GM12874 (cell line): ENCODE measurements around the gene ETS1.

ENCODE experiments used
- TF ChIP-seq, protein P1 (sequence below): IDR thresholded peaks from 2 replicates; pipeline ENCODE4 v1.5.1; 2011; ENCODE audit warnings: low read depth, mild to moderate bottlenecking, control low read depth, low read length, moderate library complexity; ENCODE audit not compliant: insufficient read depth

ETS1 gene

DNA sequence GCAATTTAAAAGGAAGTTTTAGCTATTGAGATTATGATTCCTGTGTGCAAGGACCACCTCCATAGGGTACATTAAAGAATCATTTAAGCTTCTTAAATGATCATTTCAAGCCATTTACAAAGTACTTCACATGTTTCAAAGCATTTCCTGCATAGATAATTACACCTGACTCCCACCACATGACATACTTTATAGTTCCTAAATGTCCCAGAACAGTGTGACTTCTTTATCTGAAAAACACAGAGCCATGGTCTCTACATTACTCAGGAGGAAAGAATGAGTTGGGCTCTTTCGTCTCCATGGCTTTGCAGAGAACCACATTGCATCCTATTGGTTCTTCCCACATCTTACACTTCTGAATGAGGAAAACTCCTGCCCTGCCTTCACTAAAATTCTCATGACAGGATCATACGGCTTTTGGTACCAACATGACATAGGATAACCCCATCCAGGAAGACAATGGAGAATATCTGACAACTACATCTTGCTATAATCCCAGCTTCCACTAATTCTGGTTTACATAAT, 88.6 kb downstream of the ETS1 start:
- TF ChIP-seq, protein P1, sequence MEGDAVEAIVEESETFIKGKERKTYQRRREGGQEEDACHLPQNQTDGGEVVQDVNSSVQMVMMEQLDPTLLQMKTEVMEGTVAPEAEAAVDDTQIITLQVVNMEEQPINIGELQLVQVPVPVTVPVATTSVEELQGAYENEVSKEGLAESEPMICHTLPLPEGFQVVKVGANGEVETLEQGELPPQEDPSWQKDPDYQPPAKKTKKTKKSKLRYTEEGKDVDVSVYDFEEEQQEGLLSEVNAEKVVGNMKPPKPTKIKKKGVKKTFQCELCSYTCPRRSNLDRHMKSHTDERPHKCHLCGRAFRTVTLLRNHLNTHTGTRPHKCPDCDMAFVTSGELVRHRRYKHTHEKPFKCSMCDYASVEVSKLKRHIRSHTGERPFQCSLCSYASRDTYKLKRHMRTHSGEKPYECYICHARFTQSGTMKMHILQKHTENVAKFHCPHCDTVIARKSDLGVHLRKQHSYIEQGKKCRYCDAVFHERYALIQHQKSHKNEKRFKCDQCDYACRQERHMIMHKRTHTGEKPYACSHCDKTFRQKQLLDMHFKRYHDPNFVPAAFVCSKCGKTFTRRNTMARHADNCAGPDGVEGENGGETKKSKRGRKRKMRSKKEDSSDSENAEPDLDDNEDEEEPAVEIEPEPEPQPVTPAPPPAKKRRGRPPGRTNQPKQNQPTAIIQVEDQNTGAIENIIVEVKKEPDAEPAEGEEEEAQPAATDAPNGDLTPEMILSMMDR, result no peak

DNA sequence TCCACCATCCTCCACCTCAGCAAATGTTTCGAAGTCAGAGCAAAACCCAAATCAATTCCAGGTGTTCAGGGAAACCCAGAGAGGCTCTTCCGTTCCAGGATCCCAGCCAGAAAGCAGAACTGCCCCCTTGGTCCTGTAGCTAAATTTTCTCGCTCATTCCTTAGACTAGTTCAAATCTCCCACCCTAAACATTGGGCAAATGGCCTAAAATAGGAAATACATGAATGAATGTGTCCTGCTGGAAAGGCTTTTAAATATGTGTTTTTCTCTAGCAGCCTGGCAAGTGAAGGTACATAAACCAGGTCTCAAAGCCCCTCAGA, 89.6 kb downstream of the ETS1 start:
- TF ChIP-seq, protein P1, result no peak

DNA sequence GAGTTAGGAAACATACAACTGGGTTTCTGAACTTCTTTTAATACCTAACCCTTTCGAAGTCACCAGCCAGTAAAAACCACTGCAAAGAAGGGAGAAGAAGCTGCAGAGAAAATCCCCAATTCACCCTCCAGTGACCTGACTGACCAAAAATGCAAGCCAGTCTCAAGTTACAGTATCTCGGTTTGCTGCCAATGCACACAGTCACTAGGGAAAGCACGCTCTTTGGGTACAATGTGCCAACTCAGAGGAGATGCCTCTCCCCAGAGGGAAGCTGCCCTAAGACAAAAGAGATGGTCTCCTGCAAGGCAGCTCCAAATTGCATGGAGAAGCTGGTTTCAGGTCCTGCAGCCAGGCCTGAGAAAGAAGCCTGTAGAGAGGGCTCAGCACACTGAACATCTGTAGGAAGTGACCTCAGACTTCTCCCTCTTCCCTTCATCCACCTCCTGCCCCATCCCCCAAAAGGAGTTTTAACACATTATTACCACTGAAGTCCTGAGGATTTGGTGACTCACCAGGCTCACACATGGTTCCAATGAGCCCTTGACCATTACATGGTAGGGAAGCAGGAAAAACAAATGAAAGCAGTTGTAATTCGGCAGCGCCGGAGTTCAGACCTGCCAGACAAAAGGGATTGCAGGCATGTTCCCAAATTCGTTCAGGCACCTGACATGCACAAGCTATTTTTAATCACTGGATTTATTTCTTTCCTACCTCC, 90.1 kb downstream of the ETS1 start:
- TF ChIP-seq, protein P1, result no peak

DNA sequence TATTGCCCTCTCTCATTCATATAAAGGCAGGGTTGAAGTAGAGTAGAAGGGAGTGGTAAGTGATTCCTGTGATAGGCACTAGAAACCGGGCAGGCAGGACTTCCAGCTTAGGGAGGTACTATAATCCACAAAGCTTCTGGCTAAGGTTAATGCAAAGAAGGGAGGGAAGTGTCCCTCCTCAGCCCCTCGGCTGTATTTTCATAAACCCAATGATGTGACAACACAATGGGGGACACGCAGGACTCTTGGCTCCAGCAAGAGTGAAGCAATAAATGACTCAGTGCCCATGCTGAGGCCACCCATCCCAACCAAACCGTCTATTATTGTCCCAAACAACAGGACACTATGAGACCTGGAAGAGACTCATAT, 90.7 kb downstream of the ETS1 start:
- TF ChIP-seq, protein P1, result no peak

DNA sequence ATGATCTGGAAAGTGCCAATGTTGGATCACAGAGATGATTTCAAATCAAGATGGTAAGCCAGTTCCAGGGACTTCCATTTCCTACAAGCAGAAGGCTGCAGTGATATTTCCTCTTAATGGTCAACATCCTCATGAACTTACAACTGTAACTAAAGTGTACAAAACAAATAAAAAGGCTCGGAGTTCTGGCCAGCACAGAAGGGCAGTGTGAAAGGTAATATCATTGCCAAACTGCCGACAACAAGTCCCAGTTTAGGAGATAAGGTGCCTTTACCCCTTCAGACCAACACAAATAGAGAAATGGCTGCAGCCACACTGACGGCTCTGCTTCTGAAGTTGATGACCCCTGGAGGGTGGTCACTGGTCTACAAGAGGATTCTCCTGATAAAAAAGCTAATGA, 91.1 kb downstream of the ETS1 start:
- TF ChIP-seq, protein P1, result no peak

DNA sequence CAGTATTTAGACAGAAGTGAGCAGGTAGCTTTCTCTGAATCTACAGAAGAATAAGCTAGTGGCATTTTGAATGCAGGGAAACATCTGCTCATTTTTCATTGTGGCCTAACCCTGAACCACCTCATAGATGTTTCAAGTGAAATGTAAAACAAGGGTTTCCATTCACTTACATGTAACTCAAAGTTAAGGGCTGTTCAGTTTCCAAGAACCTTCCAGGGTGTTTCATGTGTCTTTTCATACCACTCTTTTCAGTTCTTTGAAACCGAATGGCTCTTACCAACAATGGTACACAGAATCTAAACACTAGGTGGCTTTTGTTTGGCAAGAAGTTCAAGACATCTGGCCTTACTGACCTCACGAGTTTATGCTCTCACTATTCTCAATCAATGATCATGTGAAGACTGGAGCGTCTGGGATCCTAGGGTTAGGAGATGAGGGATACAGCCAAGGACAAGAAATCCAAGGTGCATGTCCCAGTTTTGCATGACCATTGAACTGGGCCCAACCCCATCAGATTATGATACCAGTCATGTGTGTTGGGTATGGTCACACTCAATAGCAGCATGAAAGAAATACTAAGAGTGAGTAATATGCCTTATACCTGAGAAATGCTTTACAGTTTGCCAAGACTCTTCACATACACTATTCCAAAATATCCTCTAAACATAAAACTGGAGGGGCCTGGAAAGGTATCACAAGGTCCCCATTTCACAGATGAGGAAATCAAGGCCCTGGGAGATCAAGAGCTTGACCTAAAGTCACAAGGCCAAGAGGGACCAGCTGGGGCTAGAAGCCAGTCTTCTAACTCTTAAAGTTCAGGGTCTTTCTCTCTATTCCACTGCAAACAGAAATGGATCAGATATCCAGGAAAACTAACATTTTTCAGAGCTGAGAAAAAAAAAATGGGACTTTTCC, 92.7 kb downstream of the ETS1 start:
- TF ChIP-seq, protein P1, result no peak

DNA sequence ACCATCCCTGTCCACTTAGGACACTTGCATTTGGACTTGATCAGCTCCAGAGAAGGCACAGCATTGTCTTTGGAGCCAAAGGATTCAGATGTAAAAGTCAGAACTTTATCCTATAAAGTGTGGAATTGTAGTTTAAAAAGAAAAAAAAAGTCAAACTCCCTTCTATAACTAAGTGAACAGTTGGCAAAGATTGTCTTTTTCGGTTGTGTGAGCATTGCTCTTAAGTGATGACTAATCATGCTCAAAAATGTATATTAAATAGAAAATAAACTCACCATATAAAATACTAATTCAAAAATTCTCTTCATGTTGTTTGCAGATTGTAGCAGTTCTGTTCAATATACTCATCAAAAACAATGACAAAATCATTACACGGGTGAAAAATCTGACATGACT, 93.8 kb downstream of the ETS1 start:
- TF ChIP-seq, protein P1, result no peak
